ENCODE measurements around the gene CSRP3.
A peak's percentile ranks its signal among the peaks of the same experiment; 100 is the strongest.

Gene CSRP3

DNA sequence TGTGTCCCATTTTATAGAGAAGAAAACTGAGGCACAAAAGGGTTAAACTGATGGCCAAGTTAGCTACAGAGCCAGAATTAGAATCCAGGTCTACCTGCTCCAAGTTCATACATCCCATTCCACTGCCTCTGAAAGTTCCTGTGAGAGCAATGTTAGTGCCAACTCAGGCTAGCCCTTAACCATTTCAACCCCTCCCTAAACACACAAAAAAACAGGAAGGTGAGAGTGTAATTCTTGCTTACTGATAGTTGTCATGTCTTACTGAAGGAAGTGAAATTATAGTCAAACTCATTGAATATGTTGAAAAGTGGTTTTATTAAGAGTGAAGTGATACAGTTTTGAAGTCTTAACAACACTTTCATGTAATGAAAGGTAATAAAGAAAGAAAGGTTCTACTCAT, 41.8 kb upstream of the CSRP3 start:
- no peak for DNase-seq (ENCODE audit: low read depth in 2 of 2)
- no peak overlapping the region for H3K4me3 ChIP-seq (replicated peaks in 1 of 2; ENCODE audit: low read depth in 2 of 2, low read length in 2 of 2)
- TF ChIP-seq, protein P1, sequence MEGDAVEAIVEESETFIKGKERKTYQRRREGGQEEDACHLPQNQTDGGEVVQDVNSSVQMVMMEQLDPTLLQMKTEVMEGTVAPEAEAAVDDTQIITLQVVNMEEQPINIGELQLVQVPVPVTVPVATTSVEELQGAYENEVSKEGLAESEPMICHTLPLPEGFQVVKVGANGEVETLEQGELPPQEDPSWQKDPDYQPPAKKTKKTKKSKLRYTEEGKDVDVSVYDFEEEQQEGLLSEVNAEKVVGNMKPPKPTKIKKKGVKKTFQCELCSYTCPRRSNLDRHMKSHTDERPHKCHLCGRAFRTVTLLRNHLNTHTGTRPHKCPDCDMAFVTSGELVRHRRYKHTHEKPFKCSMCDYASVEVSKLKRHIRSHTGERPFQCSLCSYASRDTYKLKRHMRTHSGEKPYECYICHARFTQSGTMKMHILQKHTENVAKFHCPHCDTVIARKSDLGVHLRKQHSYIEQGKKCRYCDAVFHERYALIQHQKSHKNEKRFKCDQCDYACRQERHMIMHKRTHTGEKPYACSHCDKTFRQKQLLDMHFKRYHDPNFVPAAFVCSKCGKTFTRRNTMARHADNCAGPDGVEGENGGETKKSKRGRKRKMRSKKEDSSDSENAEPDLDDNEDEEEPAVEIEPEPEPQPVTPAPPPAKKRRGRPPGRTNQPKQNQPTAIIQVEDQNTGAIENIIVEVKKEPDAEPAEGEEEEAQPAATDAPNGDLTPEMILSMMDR (IDR thresholded peaks at IDR 0.05; ENCODE audit: low read depth, low read length), result no peak

DNA sequence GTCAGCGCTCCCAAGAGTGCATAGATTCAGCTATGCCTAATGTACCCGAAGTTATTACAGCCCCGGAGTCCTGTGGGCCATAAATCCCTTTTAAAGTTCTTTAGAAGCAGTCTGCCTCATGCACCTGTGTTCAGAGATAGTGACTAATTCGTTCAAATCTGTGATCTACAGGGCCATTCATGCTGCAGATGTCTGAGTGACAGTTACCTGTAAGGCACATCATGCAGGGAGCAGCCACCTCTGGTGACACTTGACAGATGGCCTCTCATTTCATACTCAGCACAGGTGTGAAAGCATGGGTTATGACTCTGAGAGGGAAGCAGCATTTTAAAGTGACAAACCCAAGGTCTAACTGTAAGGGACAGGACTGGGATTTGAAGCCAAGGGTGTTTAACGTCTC, 41.4 kb upstream of the CSRP3 start:
- TF ChIP-seq, protein P1 (IDR thresholded peaks at IDR 0.05; ENCODE audit: low read depth, low read length), result no peak
- H3K4me3 ChIP-seq (replicated peaks in 1 of 2; ENCODE audit: low read depth in 2 of 2, low read length in 2 of 2), result no peak overlapping the region
- DNase-seq (ENCODE audit: low read depth in 2 of 2), result no peak

DNA sequence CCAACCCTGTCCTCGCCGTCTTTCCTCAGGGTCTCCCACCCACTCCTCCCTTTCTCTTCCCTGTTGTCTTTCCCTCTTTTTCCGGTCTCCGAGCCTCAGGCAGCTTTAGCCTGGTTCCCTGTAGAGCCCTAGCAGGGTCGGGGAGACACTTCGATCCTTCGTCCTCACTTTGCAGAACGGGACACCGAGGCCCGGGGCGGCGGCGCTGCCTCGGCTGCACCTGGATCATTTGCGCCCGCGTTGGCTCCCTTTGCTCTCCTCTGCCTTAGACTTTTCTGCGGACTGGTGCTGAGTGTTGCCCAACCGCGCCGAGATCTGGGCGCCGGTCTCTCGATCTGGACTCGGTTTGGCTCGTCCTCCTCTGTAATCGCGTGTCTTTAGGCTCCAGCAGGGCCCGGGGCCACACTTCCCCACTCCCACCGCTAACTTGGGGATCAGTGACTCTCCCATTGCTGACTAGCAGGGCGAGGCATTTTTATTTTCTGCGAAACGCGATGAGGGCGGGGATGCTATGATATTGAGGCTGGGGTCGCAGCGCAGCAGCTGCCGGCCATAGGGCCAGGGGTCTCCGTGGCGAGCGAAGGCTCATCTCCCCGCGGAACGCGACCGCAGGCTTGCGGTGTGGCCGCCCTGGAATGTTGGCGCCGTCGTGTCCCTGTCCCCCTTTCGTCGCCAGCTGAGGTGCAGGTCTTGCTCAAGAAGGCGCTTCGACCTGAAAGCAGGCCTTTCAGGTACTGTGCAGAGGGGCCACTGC, 40.6 kb upstream of the CSRP3 start:
- no peak for DNase-seq (ENCODE audit: low read depth in 2 of 2)
- TF ChIP-seq, protein P1 (IDR thresholded peaks at IDR 0.05; ENCODE audit: low read depth, low read length), result no peak
- H3K4me3 ChIP-seq (replicated peaks in 1 of 2; ENCODE audit: low read depth in 2 of 2, low read length in 2 of 2), result peak overlapping the region; percentile 71

DNA sequence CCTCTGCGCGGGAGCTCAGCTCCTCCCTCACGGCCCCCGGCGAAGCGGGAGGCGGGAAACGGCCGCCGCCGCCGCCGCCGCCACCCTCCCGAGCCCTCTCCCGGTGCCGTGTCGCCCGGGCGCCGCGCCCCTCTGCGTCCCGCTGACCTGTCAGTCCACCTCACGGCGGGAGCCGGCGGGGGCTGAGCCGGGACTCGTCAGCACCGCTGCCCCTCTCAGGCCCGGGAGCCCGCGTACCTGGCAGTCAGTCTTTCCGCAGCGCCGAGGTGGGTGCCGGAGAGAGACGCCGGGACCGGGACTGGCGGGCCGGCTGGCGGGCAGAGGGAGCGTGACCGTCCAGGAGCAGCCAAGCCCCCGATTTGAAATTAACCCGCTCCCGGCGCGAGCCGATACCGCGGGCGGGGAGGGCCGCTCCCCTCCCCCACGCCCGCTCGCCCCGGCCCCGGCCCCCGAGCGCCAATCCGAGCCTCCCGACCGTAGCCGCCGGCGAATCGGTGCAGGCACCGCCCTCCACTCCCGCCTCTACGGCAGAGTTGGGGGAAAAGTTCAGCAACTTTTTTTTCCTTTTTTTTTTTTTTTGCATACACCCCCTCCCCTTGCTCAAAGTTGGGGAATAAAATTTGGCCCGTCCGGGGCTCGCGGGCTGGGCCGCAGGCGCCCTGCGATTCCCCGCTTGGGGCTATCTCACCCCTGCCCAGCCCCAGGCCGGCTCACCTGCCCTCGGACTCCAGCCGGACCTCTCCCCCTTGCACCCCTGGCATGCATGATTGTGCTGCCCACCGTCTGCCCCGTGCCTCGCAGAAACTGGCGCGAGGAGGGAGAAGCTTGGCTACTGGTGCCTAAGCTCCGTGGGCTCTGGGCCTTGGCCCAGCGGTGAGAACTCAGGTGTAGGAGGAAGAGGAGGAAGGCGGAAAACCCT, 39.7 kb upstream of the CSRP3 start:
- DNase-seq (ENCODE audit: low read depth in 2 of 2), result peak in 1 of 2 donors; percentile 14

DNA sequence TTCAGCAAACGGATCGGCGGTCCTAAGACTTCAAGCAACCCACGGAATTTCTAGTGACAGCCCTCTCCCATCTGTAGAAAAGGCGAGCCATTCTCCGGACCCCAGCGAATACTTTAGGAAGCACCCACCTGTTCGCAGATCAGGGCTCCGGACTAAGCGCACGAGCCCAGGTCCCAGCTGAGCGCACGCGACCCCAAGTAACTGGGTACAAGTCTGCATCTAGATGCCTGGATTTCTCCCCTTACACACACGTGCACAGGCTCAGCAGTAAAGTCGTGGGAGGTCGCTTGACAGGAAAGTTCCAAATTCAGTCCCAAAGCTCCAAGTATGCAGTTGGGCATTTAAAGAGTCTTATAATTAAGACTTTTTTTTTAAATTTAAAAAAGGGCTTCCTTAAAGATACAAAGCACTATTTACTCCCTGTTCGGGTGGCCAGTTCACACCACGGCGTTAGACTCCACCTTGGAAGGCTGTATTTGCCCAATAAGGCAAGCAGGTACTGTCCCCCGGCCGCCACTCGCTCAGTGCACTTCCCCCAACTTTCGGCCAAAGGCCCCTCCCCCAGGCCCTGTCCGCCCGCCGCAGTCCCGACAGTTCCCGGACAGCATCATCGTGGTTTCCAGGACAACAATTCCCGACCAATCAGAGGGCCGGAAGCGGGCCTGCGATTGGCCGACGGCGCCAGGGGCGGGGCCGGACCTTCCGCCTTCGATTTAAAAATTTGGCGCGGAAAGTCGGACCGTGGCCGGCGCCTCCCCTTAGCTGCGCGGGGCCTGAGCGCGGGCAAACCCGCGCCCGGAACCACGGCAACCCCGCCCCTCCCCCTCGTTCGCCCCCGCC, 38.9 kb upstream of the CSRP3 start, which contains the start of gene E2F8:
TSS of gene E2F8 (minus strand) at position 526 of the 840 bp plus-strand sequence. CDS start 824 bp downstream, outside the sequence.
- peak within 1 kb of the TSS; percentile 71 for H3K4me3 ChIP-seq (replicated peaks in 1 of 2; ENCODE audit: low read depth in 2 of 2, low read length in 2 of 2)
- TF ChIP-seq, protein P1 (IDR thresholded peaks at IDR 0.05; ENCODE audit: low read depth, low read length), result no peak
- peak; percentile 93 to 94 for DNase-seq (ENCODE audit: low read depth in 2 of 2)

More for the DNA sequence above, 39.7 kb upstream of the CSRP3 start:
- TF ChIP-seq, protein P1 (IDR thresholded peaks at IDR 0.05; ENCODE audit: low read depth, low read length), result no peak
- H3K4me3 ChIP-seq (replicated peaks in 1 of 2; ENCODE audit: low read depth in 2 of 2, low read length in 2 of 2), result peak overlapping the region; percentile 71

- TF ChIP-seq, protein P1 (IDR thresholded peaks at IDR 0.05; ENCODE audit: low read depth, low read length), result no peak
- no peak for DNase-seq (ENCODE audit: low read depth in 2 of 2)
These were observed 37.3 kb upstream of the CSRP3 start for GRCh38 chr11:19239039-19239438.

More at GRCh38 chr11:19239039-19239438, 37.3 kb upstream of the CSRP3 start:
- no peak overlapping the region for H3K4me3 ChIP-seq (replicated peaks in 1 of 2; ENCODE audit: low read depth in 2 of 2, low read length in 2 of 2)

All from cardiac fibroblast (primary cell).